Caco-2 (cell line): ENCODE results near the gene CCDC174. TPM values are rescaled to one million over a fixed set of nuclear protein-coding genes. Genes with fewer than 3 reads are reported as not detected.

Experiments
- BruUV-seq: library from RNA; stranded (reverse); fragments of 400-500 nt; replicated peaks from 2 replicates; lab custom pipeline; 2021; lab: Mats Ljungman, UMichigan
- CTCF ChIA-PET: fragments of 300-600 bp; sonication (Branson Sonifier 250); formaldehyde crosslinking; loops from one replicate; lab custom pipeline; 2022; ENCODE audit warnings: antibody characterized with exemption; lab: Charles Lee
- POLR2A ChIA-PET: fragments of 300-600 bp; sonication (Branson Sonifier 250); formaldehyde crosslinking; loops from one replicate; lab custom pipeline; 2022; ENCODE audit warnings: antibody characterized with exemption; lab: Charles Lee
- DNase-seq, 2 experiments: peaks; one replicate each; pipeline versions ENCODE4 v3.0.0 to v3.0.0-alpha.2; 2020 to 2022
- H3K27me3 ChIP-seq: replicated peaks from 2 replicates; pipeline ENCODE4 v1.6.0; 2011; ENCODE audit warnings: low read length; ENCODE audit not compliant: control insufficient read depth, insufficient read depth
- H3K36me3 ChIP-seq: 2 replicates; pipeline ENCODE4 v1.5.1; 2011; ENCODE audit warnings: low read length; ENCODE audit not compliant: control insufficient read depth, insufficient read depth
- H3K4me1 ChIP-seq: fragments of 250-450 bp; sonication (Bioruptor Pico); 2 replicates; pipeline ENCODE4 v1.5.1; 2020; ENCODE audit warnings: mild to moderate bottlenecking
- H3K4me3 ChIP-seq: 2 replicates; pipeline ENCODE4 v1.5.1; 2011; ENCODE audit warnings: low read depth, mild to moderate bottlenecking, control low read depth, low read length
- H3K9me3 ChIP-seq: fragments of 250-450 bp; sonication (Bioruptor Pico); 2 replicates; pipeline ENCODE4 v1.5.1; 2020; ENCODE audit warnings: mild to moderate bottlenecking, moderate library complexity
- H3K27ac Mint-ChIP-seq: one replicate; pipeline ENCODE4 v1.8.0; 2022; ENCODE audit warnings: mixed read lengths; ENCODE audit not compliant: unreplicated experiment
- H3K27me3 Mint-ChIP-seq: one replicate; pipeline ENCODE4 v1.8.0; 2022; ENCODE audit warnings: mixed read lengths; ENCODE audit not compliant: insufficient read depth, unreplicated experiment
- H3K36me3 Mint-ChIP-seq: one replicate; pipeline ENCODE4 v1.8.0; 2022; ENCODE audit warnings: mild to moderate bottlenecking, mixed read lengths; ENCODE audit not compliant: insufficient read depth, unreplicated experiment
- H3K4me1 Mint-ChIP-seq: one replicate; pipeline ENCODE4 v1.8.0; 2022; ENCODE audit warnings: low read depth, mixed read lengths; ENCODE audit not compliant: unreplicated experiment
- H3K4me3 Mint-ChIP-seq: one replicate; pipeline ENCODE4 v1.8.0; 2022; ENCODE audit warnings: mild to moderate bottlenecking, moderate library complexity, mixed read lengths; ENCODE audit not compliant: unreplicated experiment
- H3K9me3 Mint-ChIP-seq: one replicate; pipeline ENCODE4 v1.8.0; 2022; ENCODE audit warnings: mixed read lengths; ENCODE audit not compliant: unreplicated experiment
- CTCF ChIP-seq, 2 experiments: fragments of 200-600 bp in 1 of 2; IDR thresholded peaks; 1 replicate in 1 of 2; 2 replicates in 1 of 2; pipeline versions ENCODE4 v1.5.1 to v1.8.0; 2011 to 2022; ENCODE audit warnings: antibody characterized with exemption in 1 of 2, control low read depth in 1 of 2, inconsistent platforms in 1 of 2, low read depth in 1 of 2, low read length in 1 of 2, mild to moderate bottlenecking in 1 of 2, moderate library complexity in 1 of 2; ENCODE audit not compliant: insufficient read depth in 1 of 2, severe bottlenecking in 1 of 2, unreplicated experiment in 1 of 2
- intact Hi-C: fragments of 100-400 bp; cut with micrococcal nuclease; formaldehyde crosslinking; loops from one replicate; pipeline ENCODE4 v1.10.0; 2022; ENCODE audit not compliant: unreplicated experiment
- total RNA-seq: library from RNA; stranded (reverse); gene quantifications from 2 replicates; pipeline ENCODE4 v1.2.3, GENCODE V29; 2022

CCDC174 gene
- total RNA-seq, 1 experiment from 2014 or later, result 22.4 TPM

- no peak for TF ChIP-seq CTCF (IDR thresholded peaks at IDR 0.05; ENCODE audit: insufficient read depth in 1 of 2, low read depth in 1 of 2, low read length in 1 of 2, severe bottlenecking in 1 of 2, unreplicated experiment in 1 of 2)
- intact Hi-C loops, result no loop called here
- Histone ChIP-seq H3K9me3 (no peaks in the 10 kb centered on the region), H3K36me3 (no peaks in the 10 kb centered on the region), H3K4me1 (peaks cover 22% of the 10 kb centered on the region), H3K4me3 (no peak overlapping the region), H3K27me3 (no peaks in the 10 kb centered on the region)
- Mint-ChIP-seq H3K4me1 (peaks cover 15% of the 10 kb centered on the region), H3K27me3 (no peaks in the 10 kb centered on the region), H3K27ac (no peak overlapping the region), H3K9me3 (no peaks in the 10 kb centered on the region), H3K4me3 (no peak overlapping the region), H3K36me3 (no peaks in the 10 kb centered on the region)
- POLR2A ChIA-PET, result no interaction called here
- DNase-seq, result no peak
- no TSS peak for BruUV-seq
- CTCF ChIA-PET, result no interaction called here
These were observed 5.4 kb upstream of the CCDC174 start for GRCh38 chr3:14646131-14646573.

- CTCF ChIA-PET, result interaction anchor here (1.2 kb wide), 1 partner anchor 24 kb away, joined by 5 read pairs; no protein-coding TSS in a partner anchor
- BruUV-seq, result no TSS peak
- intact Hi-C loops, result no loop called here
These were observed 4.8 kb upstream of the CCDC174 start for GRCh38 chr3:14646589-14647413.

More at GRCh38 chr3:14646589-14647413, 4.8 kb upstream of the CCDC174 start:
- POLR2A ChIA-PET, result no interaction called here
- Mint-ChIP-seq H3K27me3 (no peaks in the 10 kb centered on the region), H3K4me3 (no peak overlapping the region), H3K27ac (no peak overlapping the region), H3K36me3 (peaks cover 5% of the 10 kb centered on the region), H3K4me1 (peaks cover 15% of the 10 kb centered on the region), H3K9me3 (no peaks in the 10 kb centered on the region)
- H3K4me1 ChIP-seq, result peaks cover 22% of the 10 kb centered on the region
- no peaks in the 10 kb centered on the region for H3K27me3 ChIP-seq
- TF ChIP-seq CTCF (IDR thresholded peaks at IDR 0.05; ENCODE audit: insufficient read depth in 1 of 2, low read depth in 1 of 2, low read length in 1 of 2, severe bottlenecking in 1 of 2, unreplicated experiment in 1 of 2), result peak in 1 of 2 experiments; percentile 9
- H3K4me3 ChIP-seq, result no peak overlapping the region
- no peak for DNase-seq
- no peaks in the 10 kb centered on the region for H3K36me3 ChIP-seq
- no peaks in the 10 kb centered on the region for H3K9me3 ChIP-seq
